GM19468 (cell line): ENCODE data around the gene R3HDM4.
"Not testable (repeated sequence)": the region's sequence is repeated elsewhere in the genome, so short reads cannot be mapped to it uniquely, and the experiment has no call there.

Source experiments
- ATAC-seq: cut with Tn5 transposase; IDR thresholded peaks from one replicate; pipeline ENCODE4 v1.9.1; 2021; ENCODE audit warnings: mild to moderate bottlenecking, moderate library complexity, moderate number of reproducible peaks; ENCODE audit not compliant: unreplicated experiment; ENCODE audit errors: extremely low read depth

R3HDM4 gene

GRCh38 chr19:878751-879561 lies 34.1 kb downstream of the R3HDM4 start:
- ATAC-seq: not testable (repeated sequence)

- ATAC-seq: not testable (repeated sequence)
Measured at GRCh38 chr19:877992-878660, 34.9 kb downstream of the R3HDM4 start.

- ATAC-seq: no peak
Measured at GRCh38 chr19:876780-877314, 36.2 kb downstream of the R3HDM4 start.

GRCh38 chr19:876089-876488 lies 36.9 kb downstream of the R3HDM4 start:
- no peak for ATAC-seq

GRCh38 chr19:875265-875879 lies 37.6 kb downstream of the R3HDM4 start:
- no peak for ATAC-seq

GRCh38 chr19:873561-874041 lies 39.4 kb downstream of the R3HDM4 start:
- ATAC-seq: no peak

- ATAC-seq: no peak
Measured at GRCh38 chr19:873084-873483, 39.9 kb downstream of the R3HDM4 start.

GRCh38 chr19:872266-872951 lies 40.6 kb downstream of the R3HDM4 start:
- no peak for ATAC-seq

- no peak for ATAC-seq
Measured at GRCh38 chr19:871446-872265, 41.4 kb downstream of the R3HDM4 start.

GRCh38 chr19:870963-871401 lies 42.0 kb downstream of the R3HDM4 start:
- no peak for ATAC-seq

GRCh38 chr19:870314-870713 lies 42.7 kb downstream of the R3HDM4 start:
- ATAC-seq: no peak

- no peak for ATAC-seq
Measured at GRCh38 chr19:869245-870177, 43.5 kb downstream of the R3HDM4 start.

GRCh38 chr19:868458-869244 lies 44.4 kb downstream of the R3HDM4 start:
- ATAC-seq: no peak

GRCh38 chr19:867855-868457 lies 45.1 kb downstream of the R3HDM4 start:
- no peak for ATAC-seq

GRCh38 chr19:867301-867793 lies 45.7 kb downstream of the R3HDM4 start:
- no peak for ATAC-seq

- no peak for ATAC-seq
Measured at GRCh38 chr19:866769-867300, 46.2 kb downstream of the R3HDM4 start.

GRCh38 chr19:863315-863620 lies 49.8 kb downstream of the R3HDM4 start:
- no peak for ATAC-seq
